ENCODE data around the gene FBXO8.

The FBXO8 gene

GRCh38 chr4:174222266-174222872 lies 61.1 kb downstream of the FBXO8 start:
- TF ChIP-seq CTCF (IDR thresholded peaks at IDR 0.05; ENCODE audit: low read depth, low read length) = peak; percentile 69
- in situ Hi-C loops (cut with HindIII; ENCODE audit: low sequenced_read_pairs) = no loop called here
- peak; percentile 29 for DNase-seq (ENCODE audit: low read depth, low spot score)

GRCh38 chr4:174218127-174218790 lies 65.2 kb downstream of the FBXO8 start:
- no peak for TF ChIP-seq CTCF (IDR thresholded peaks at IDR 0.05; ENCODE audit: low read depth, low read length)
- in situ Hi-C loops (cut with HindIII; ENCODE audit: low sequenced_read_pairs) = no loop called here

More at GRCh38 chr4:174222266-174222872, 61.1 kb downstream of the FBXO8 start:
- H3K4me3 ChIP-seq (ENCODE audit: low read depth, low read length) = no peak overlapping the region

GRCh38 chr4:174217273-174218126 lies 66.0 kb downstream of the FBXO8 start:
- DNase-seq (ENCODE audit: low read depth, low spot score) = peak; percentile 83
- in situ Hi-C loops (cut with HindIII; ENCODE audit: low sequenced_read_pairs) = no loop called here
- TF ChIP-seq CTCF (IDR thresholded peaks at IDR 0.05; ENCODE audit: low read depth, low read length) = no peak
- peak overlapping the region; percentile 22 for H3K4me3 ChIP-seq (ENCODE audit: low read depth, low read length)

More at GRCh38 chr4:174218127-174218790, 65.2 kb downstream of the FBXO8 start:
- DNase-seq (ENCODE audit: low read depth, low spot score) = no peak
- peak overlapping the region; percentile 22 for H3K4me3 ChIP-seq (ENCODE audit: low read depth, low read length)

- H3K4me3 ChIP-seq (ENCODE audit: low read depth, low read length) = no peak overlapping the region
- TF ChIP-seq CTCF (IDR thresholded peaks at IDR 0.05; ENCODE audit: low read depth, low read length) = no peak
- DNase-seq (ENCODE audit: low read depth, low spot score) = no peak
- in situ Hi-C loops (cut with HindIII; ENCODE audit: low sequenced_read_pairs) = no loop called here
These were observed 66.6 kb downstream of the FBXO8 start for GRCh38 chr4:174216799-174217272.

- DNase-seq (ENCODE audit: low read depth, low spot score) = no peak
- in situ Hi-C loops (cut with HindIII; ENCODE audit: low sequenced_read_pairs) = no loop called here
- H3K4me3 ChIP-seq (ENCODE audit: low read depth, low read length) = no peak overlapping the region
- TF ChIP-seq CTCF (IDR thresholded peaks at IDR 0.05; ENCODE audit: low read depth, low read length) = no peak
These were observed 67.3 kb downstream of the FBXO8 start for GRCh38 chr4:174215961-174216680.

GRCh38 chr4:174215057-174215456 lies 68.4 kb downstream of the FBXO8 start:
- DNase-seq (ENCODE audit: low read depth, low spot score) = no peak
- in situ Hi-C loops (cut with HindIII; ENCODE audit: low sequenced_read_pairs) = no loop called here
- no peak overlapping the region for H3K4me3 ChIP-seq (ENCODE audit: low read depth, low read length)
- TF ChIP-seq CTCF (IDR thresholded peaks at IDR 0.05; ENCODE audit: low read depth, low read length) = no peak
